Ishikawa (cell line): ENCODE data around the gene RNF168.
A peak's percentile ranks its signal among the peaks of the same experiment; 100 is the strongest.

ENCODE experiments used
- CEBPB ChIP-seq: IDR thresholded peaks from 2 replicates; pipeline ENCODE4 v1.6.1; 2012
- CREB1 ChIP-seq: IDR thresholded peaks from 2 replicates; pipeline ENCODE4 v1.6.1; 2012; ENCODE audit warnings: low read depth
- EGR1 ChIP-seq: IDR thresholded peaks from 2 replicates; pipeline ENCODE4 v1.6.1; 2012
- EP300 ChIP-seq: IDR thresholded peaks from 2 replicates; pipeline ENCODE4 v1.6.1; 2012; ENCODE audit warnings: borderline replicate concordance
- FOXM1 ChIP-seq: IDR thresholded peaks from 2 replicates; pipeline ENCODE4 v1.6.1; 2012; ENCODE audit warnings: low read depth, borderline replicate concordance
- NFIC ChIP-seq: IDR thresholded peaks from 2 replicates; pipeline ENCODE4 v1.6.1; 2012
- RAD21 ChIP-seq: IDR thresholded peaks from 2 replicates; pipeline ENCODE4 v1.6.1; 2012; ENCODE audit warnings: low read depth
- TAF1 ChIP-seq: IDR thresholded peaks from 2 replicates; pipeline ENCODE4 v1.6.1; 2012; ENCODE audit warnings: low read depth, mild to moderate bottlenecking
- TCF12 ChIP-seq: IDR thresholded peaks from 2 replicates; pipeline ENCODE4 v1.6.1; 2012; ENCODE audit warnings: low read depth
- TEAD4 ChIP-seq: IDR thresholded peaks from 2 replicates; pipeline ENCODE4 v1.6.1; 2012
- YY1 ChIP-seq: IDR thresholded peaks from 2 replicates; pipeline ENCODE4 v1.6.1; 2012; ENCODE audit warnings: low read depth
- ZBTB7A ChIP-seq: IDR thresholded peaks from 2 replicates; pipeline ENCODE4 v1.6.1; 2012; ENCODE audit warnings: low read depth
- TF ChIP-seq, protein P1 (sequence below): IDR thresholded peaks from 2 replicates; pipeline ENCODE4 v1.6.1; 2012
- TF ChIP-seq, protein P2 (sequence below): IDR thresholded peaks from 2 replicates; pipeline ENCODE4 v1.6.1; 2012; ENCODE audit warnings: low read depth, mild to moderate bottlenecking
- TF ChIP-seq, protein P3 (sequence below): IDR thresholded peaks from 2 replicates; pipeline ENCODE4 v1.6.1; 2012

RNF168 gene, protein sequence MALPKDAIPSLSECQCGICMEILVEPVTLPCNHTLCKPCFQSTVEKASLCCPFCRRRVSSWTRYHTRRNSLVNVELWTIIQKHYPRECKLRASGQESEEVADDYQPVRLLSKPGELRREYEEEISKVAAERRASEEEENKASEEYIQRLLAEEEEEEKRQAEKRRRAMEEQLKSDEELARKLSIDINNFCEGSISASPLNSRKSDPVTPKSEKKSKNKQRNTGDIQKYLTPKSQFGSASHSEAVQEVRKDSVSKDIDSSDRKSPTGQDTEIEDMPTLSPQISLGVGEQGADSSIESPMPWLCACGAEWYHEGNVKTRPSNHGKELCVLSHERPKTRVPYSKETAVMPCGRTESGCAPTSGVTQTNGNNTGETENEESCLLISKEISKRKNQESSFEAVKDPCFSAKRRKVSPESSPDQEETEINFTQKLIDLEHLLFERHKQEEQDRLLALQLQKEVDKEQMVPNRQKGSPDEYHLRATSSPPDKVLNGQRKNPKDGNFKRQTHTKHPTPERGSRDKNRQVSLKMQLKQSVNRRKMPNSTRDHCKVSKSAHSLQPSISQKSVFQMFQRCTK

DNA sequence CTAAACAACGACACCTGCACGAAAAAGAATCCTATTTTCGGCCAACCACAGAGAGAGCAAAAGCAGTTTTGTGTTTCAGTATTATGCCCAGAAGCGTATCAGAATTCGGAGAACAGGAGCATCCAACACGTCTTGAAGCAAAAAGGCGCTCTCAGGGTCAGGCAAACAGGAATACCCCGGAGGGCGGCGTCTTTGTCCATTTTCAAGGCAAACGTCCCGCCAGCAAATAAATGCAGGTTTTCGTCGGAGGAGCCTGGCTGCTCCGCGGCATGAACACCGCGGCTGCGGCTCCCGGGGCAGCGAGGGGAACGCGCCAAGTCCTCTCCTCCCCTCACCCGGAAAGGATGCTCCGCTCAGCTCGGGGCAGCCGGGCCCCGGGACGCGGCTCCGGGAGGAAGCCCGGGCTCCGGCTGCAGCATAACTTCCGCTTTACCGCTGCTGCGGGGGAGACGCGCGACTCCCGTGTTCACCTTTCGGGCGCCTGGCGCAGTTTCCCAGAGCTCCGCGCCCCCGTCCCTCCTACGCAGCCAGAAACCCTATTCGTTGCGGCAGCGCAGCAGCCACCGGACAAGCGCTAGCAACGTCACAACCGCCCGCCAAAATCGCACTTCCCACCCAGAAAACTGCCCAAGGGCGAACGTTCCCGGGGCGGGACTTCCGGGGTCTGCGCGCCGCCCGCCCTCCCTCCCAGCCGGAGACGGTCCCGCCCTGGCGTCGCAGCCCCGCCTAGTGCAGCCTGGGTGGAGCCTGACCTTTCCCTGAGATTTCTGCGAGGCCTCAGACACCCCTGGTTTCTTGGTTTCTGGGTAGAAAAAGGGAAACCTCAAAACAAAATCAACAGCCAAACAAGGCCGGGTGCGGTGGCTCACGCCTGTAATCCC lies at the start of gene RNF168:
RNF168 (minus strand) TSS at position 573 of the 881 bp plus-strand sequence. CDS start 595 bp downstream, outside the sequence.
- TF ChIP-seq CREB1 = peak; percentile 89
- TF ChIP-seq TCF12 = peak; percentile 60
- TF ChIP-seq TAF1 = peak; percentile 85
- peak; percentile 96 for TF ChIP-seq EGR1
- TF ChIP-seq, protein P1, sequence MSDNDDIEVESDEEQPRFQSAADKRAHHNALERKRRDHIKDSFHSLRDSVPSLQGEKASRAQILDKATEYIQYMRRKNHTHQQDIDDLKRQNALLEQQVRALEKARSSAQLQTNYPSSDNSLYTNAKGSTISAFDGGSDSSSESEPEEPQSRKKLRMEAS = peak; percentile 81; the same call in 1 of the 2 replicates
- peak; percentile 28; the same call in 1 of the 2 replicates for TF ChIP-seq TEAD4
- peak; percentile 57; the same call in 1 of the 2 replicates for TF ChIP-seq ZBTB7A
- TF ChIP-seq NFIC = no peak; the same call in 1 of the 2 replicates
- no peak for TF ChIP-seq RAD21
- TF ChIP-seq FOXM1 = 0 out of 2 replicates have a peak, but pooled peaks have one; percentile 54

DNA sequence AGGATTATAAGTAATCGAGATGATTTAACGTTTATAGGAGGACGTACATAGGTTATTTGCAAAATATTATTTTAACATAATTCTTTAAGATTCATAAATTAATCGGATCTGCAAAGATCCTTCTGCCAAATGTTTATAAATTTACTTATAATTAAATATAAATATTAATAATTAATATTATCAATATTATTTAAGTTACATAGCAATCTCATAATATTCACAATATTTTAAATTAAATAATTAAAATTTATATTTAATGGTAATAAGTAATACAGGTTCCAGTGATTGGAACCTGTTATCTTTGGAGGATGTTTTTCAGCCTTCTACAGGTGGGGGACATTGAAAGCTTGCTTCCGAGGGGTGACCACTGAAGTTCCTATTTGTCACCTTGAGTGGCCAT lies 48.7 kb upstream of the RNF168 start:
- no peak for TF ChIP-seq YY1
- TF ChIP-seq EP300 = no peak
- no peak for TF ChIP-seq CEBPB
- TF ChIP-seq TEAD4 = no peak
- TF ChIP-seq TAF1 = no peak
- no peak for TF ChIP-seq FOXM1
- no peak for TF ChIP-seq ZBTB7A
- no peak for TF ChIP-seq EGR1
- no peak for TF ChIP-seq CREB1

DNA sequence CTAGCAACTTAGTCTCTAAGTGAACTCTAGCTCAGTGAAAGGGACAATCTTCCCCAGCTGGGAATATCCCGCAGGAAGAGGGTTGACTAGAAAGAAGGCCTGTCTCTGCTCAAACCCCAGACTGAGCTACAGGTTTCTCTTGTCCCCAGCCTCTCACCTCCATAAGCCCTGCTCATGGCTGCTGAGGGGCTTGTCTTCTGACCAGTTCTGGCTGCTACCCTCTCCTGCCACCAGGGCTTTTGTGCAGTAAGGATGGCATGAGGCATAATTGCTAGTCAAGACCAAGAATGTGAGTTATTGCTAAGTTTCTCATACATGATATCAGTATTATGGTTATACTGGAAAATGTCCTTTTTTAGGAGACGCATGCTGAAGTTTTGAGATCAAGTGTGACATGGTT lies 43.5 kb upstream of the RNF168 start:
- TF ChIP-seq, protein P1 = no peak
- TF ChIP-seq CEBPB (no peak), TCF12 (no peak), EGR1 (no peak), NFIC (no peak), FOXM1 (no peak), YY1 (no peak), CREB1 (no peak), ZBTB7A (no peak)

DNA sequence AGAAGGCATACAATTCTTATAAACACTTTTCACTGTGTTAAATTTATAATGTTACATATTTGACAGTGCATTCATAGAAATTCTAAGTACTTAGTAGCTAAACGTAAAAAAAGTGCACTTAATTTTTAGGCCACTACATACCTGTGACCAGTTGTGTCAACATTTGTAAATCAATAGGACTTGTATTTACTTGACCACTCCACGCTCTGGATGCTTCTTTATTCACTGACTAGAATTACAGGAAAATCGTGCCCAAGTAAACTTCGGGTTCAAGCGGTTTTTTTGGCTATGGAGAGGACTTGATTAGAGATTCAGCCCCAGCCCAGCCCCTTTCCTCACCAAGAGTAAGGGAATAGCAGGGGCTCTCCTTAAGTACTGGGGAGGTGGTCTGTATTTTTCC lies 43.0 kb upstream of the RNF168 start:
- TF ChIP-seq TAF1 (no peak), NFIC (no peak), FOXM1 (no peak), EGR1 (no peak), RAD21 (no peak), EP300 (no peak), ZBTB7A (no peak), TEAD4 (no peak), TCF12 (no peak), CEBPB (no peak), YY1 (no peak), CREB1 (no peak)
- TF ChIP-seq, protein P2, sequence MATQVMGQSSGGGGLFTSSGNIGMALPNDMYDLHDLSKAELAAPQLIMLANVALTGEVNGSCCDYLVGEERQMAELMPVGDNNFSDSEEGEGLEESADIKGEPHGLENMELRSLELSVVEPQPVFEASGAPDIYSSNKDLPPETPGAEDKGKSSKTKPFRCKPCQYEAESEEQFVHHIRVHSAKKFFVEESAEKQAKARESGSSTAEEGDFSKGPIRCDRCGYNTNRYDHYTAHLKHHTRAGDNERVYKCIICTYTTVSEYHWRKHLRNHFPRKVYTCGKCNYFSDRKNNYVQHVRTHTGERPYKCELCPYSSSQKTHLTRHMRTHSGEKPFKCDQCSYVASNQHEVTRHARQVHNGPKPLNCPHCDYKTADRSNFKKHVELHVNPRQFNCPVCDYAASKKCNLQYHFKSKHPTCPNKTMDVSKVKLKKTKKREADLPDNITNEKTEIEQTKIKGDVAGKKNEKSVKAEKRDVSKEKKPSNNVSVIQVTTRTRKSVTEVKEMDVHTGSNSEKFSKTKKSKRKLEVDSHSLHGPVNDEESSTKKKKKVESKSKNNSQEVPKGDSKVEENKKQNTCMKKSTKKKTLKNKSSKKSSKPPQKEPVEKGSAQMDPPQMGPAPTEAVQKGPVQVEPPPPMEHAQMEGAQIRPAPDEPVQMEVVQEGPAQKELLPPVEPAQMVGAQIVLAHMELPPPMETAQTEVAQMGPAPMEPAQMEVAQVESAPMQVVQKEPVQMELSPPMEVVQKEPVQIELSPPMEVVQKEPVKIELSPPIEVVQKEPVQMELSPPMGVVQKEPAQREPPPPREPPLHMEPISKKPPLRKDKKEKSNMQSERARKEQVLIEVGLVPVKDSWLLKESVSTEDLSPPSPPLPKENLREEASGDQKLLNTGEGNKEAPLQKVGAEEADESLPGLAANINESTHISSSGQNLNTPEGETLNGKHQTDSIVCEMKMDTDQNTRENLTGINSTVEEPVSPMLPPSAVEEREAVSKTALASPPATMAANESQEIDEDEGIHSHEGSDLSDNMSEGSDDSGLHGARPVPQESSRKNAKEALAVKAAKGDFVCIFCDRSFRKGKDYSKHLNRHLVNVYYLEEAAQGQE = no peak
- TF ChIP-seq, protein P1 = no peak
- TF ChIP-seq, protein P3, sequence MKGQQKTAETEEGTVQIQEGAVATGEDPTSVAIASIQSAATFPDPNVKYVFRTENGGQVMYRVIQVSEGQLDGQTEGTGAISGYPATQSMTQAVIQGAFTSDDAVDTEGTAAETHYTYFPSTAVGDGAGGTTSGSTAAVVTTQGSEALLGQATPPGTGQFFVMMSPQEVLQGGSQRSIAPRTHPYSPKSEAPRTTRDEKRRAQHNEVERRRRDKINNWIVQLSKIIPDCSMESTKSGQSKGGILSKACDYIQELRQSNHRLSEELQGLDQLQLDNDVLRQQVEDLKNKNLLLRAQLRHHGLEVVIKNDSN = no peak

DNA sequence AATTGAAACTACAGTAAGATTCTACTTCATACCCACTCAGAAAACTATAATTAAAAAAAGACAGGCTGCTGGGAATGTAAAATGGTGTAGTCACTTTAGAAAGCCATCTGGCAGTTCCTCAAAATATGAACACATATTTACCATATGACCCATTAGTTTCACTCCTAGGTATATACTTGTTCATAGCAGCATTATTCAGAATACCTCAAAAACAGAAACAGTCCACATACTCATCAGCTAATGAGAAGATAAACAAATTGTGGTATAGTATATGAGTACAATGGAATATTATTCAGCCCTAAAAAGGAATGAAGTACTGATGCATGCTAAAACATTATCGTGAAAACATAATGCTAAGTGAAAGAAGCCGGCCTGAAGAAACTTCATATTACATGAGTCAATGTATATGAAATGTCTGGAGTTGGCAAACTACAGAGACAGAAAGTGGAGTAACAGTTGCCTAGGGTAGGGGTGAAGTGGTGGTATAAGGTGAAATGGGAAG lies 41.0 kb upstream of the RNF168 start:
- TF ChIP-seq ZBTB7A (no peak), TEAD4 (no peak), EGR1 (no peak), CEBPB (no peak), FOXM1 (no peak), CREB1 (no peak), TAF1 (no peak), EP300 (no peak), RAD21 (no peak), NFIC (no peak), YY1 (no peak), TCF12 (no peak)
- TF ChIP-seq, protein P1 = no peak
- TF ChIP-seq, protein P2 = no peak
- TF ChIP-seq, protein P3 = no peak
